Retinal pigment epithelial cell (primary cell): ENCODE measurements around the gene PORCN.

ENCODE experiments used
- DNase-seq: peaks from one replicate; pipeline ENCODE4 v3.0.0-alpha.2; 2010; ENCODE audit warnings: low read depth
- H3K4me3 ChIP-seq: 2 replicates; pipeline ENCODE4 v1.5.1; 2011; ENCODE audit warnings: mild to moderate bottlenecking, low read length, control low read depth, moderate library complexity
- CTCF ChIP-seq: conservative IDR thresholded peaks from 2 replicates; pipeline ENCODE4 v1.5.1; 2011; ENCODE audit warnings: low read depth, low read length, control low read depth, inconsistent platforms

PORCN gene

DNA sequence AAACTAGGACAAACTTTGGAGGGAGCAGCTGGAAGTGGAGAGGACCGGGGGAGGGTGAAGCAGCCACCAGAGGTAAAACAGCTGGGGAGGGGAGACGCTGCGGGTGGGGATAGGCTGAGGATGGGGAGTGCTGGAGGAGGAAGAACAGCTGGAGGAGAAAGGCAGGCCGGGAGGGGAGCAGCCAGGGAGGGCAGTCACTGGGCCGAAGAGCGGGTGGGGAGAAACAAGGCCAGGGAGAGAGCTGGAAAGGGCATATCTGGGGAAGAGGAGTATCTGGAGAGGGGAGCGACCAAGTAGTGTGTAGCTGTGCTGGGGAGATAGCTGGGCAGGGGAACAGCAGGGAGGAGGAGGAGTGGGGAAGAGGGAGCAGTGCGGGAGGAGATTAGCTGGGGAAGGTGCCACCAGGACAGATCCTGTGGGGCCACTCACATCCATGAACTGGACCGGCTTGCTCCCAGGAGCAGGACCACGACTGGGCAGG lies 41.5 kb upstream of the PORCN start:
- no peak for DNase-seq
- peak overlapping the region; percentile 34 for H3K4me3 ChIP-seq
- no peak for TF ChIP-seq CTCF

DNA sequence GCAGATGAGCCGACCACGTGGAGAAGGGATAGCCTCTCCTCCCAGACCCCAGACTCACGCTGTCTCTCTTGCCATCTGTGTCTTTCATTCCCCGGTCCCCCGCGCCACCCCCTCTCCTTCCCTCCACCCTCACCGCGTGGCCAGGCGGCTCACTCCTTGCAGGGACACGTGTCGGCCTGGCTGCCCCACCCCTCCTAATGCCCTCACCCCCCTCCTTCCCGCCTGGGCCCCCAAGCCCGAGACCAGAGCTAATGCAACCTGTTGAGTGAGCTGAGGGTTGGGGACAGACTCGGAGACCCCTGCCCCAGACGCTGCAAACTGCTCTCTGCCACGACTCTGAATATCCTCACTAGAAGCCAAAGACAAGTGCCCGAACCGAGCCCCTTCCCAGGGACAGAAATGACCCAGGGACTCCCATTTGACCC lies 40.5 kb upstream of the PORCN start:
- TF ChIP-seq CTCF: no peak
- H3K4me3 ChIP-seq: peak overlapping the region; percentile 34
- DNase-seq: no peak

GRCh38 chrX:48468693-48469691 lies 39.8 kb upstream of the PORCN start:
- no peak for DNase-seq
- peak; percentile 21 for TF ChIP-seq CTCF
- H3K4me3 ChIP-seq: no peak overlapping the region

- no peak for TF ChIP-seq CTCF
- no peak for DNase-seq
- no peak within 1 kb of the TSS for H3K4me3 ChIP-seq
Observed at GRCh38 chrX:48470110-48470832, 38.5 kb upstream of the PORCN start, which contains the start of gene SLC38A5. TSS of gene SLC38A5 (minus strand) at chrX:48470260. CDS start at chrX:48467924, 2,336 bp downstream.

- DNase-seq: no peak
- no peak overlapping the region for H3K4me3 ChIP-seq
- no peak for TF ChIP-seq CTCF
Observed at GRCh38 chrX:48470833-48471118, 38.0 kb upstream of the PORCN start.

- no peak for TF ChIP-seq CTCF
- DNase-seq: no peak
Observed at GRCh38 chrX:48471504-48471903, 37.3 kb upstream of the PORCN start.

More at GRCh38 chrX:48471504-48471903, 37.3 kb upstream of the PORCN start:
- H3K4me3 ChIP-seq: no peak overlapping the region
